Measurements from ENCODE around the gene COL4A6.

COL4A6 gene

DNA sequence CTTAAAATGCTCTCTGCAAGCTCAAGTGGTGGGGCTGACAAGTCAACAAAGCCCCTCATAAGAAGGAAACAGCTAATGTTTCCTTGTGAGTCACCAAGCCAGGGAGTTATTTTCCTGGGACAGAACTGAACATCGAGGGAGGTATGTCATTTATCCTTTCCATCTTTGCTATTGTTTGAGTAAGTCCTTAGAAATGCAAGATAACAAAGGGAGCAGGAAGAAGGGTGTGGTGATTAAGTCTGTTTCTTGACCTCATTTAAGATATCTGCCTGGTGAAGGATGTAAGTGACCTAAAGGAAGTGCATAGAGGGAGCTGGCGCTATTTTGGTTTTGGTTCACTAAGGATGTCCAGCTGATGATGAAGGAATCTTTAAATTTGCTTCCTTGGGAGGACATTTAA is 306.8 kb downstream of the COL4A6 start:
- TF ChIP-seq CSDC2 (CRISPR knock-in tag; IDR thresholded peaks at IDR 0.05) (no peak), TOX (CRISPR knock-in tag; IDR thresholded peaks at IDR 0.05; ENCODE audit: borderline replicate concordance) (no peak), PPARA (CRISPR knock-in tag; IDR thresholded peaks at IDR 0.05; ENCODE audit: borderline replicate concordance) (no peak), ISL1 (CRISPR knock-in tag; IDR thresholded peaks at IDR 0.05) (no peak), ZFP30 (CRISPR knock-in tag; IDR thresholded peaks at IDR 0.05) (no peak)
- TF ChIP-seq, protein P1, sequence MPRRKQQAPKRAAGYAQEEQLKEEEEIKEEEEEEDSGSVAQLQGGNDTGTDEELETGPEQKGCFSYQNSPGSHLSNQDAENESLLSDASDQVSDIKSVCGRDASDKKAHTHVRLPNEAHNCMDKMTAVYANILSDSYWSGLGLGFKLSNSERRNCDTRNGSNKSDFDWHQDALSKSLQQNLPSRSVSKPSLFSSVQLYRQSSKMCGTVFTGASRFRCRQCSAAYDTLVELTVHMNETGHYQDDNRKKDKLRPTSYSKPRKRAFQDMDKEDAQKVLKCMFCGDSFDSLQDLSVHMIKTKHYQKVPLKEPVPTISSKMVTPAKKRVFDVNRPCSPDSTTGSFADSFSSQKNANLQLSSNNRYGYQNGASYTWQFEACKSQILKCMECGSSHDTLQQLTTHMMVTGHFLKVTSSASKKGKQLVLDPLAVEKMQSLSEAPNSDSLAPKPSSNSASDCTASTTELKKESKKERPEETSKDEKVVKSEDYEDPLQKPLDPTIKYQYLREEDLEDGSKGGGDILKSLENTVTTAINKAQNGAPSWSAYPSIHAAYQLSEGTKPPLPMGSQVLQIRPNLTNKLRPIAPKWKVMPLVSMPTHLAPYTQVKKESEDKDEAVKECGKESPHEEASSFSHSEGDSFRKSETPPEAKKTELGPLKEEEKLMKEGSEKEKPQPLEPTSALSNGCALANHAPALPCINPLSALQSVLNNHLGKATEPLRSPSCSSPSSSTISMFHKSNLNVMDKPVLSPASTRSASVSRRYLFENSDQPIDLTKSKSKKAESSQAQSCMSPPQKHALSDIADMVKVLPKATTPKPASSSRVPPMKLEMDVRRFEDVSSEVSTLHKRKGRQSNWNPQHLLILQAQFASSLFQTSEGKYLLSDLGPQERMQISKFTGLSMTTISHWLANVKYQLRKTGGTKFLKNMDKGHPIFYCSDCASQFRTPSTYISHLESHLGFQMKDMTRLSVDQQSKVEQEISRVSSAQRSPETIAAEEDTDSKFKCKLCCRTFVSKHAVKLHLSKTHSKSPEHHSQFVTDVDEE (CRISPR knock-in tag; IDR thresholded peaks at IDR 0.05): no peak
- TF ChIP-seq, protein P2, sequence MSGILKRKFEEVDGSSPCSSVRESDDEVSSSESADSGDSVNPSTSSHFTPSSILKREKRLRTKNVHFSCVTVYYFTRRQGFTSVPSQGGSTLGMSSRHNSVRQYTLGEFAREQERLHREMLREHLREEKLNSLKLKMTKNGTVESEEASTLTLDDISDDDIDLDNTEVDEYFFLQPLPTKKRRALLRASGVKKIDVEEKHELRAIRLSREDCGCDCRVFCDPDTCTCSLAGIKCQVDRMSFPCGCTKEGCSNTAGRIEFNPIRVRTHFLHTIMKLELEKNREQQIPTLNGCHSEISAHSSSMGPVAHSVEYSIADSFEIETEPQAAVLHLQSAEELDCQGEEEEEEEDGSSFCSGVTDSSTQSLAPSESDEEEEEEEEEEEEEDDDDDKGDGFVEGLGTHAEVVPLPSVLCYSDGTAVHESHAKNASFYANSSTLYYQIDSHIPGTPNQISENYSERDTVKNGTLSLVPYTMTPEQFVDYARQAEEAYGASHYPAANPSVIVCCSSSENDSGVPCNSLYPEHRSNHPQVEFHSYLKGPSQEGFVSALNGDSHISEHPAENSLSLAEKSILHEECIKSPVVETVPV (CRISPR knock-in tag; IDR thresholded peaks at IDR 0.05): no peak
- TF ChIP-seq, protein P3, sequence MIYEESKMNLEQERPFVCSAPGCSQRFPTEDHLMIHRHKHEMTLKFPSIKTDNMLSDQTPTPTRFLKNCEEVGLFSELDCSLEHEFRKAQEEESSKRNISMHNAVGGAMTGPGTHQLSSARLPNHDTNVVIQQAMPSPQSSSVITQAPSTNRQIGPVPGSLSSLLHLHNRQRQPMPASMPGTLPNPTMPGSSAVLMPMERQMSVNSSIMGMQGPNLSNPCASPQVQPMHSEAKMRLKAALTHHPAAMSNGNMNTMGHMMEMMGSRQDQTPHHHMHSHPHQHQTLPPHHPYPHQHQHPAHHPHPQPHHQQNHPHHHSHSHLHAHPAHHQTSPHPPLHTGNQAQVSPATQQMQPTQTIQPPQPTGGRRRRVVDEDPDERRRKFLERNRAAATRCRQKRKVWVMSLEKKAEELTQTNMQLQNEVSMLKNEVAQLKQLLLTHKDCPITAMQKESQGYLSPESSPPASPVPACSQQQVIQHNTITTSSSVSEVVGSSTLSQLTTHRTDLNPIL (CRISPR knock-in tag; IDR thresholded peaks at IDR 0.05; ENCODE audit: low read depth): no peak
- no peak for ATAC-seq

DNA sequence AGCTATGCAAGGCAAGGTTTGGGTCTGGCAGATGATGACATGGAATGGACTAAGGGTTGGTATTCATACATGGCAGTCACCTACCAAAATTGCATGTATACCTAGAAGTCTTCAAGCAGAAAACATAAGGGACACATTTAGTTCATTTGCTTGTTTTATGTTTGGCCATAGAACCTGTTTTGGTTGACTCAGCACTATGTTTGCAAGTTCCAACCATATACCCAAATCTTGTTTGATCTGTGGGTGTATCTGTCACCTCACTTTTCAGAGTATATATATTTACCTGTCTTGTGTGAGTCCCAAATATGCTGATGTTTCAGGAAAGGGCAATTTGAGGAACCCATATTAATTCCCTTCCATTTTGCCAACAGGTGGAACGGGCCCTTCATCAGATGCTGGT is 307.3 kb downstream of the COL4A6 start:
- no peak for TF ChIP-seq ZNF8 (CRISPR knock-in tag; IDR thresholded peaks at IDR 0.05)
- TF ChIP-seq OSR1 (CRISPR knock-in tag; IDR thresholded peaks at IDR 0.05): no peak
- TF ChIP-seq, protein P2 (CRISPR knock-in tag; IDR thresholded peaks at IDR 0.05): no peak
- no peak for TF ChIP-seq BACH2 (CRISPR knock-in tag; IDR thresholded peaks at IDR 0.05; ENCODE audit: borderline replicate concordance)
- no peak for TF ChIP-seq SNAI2 (CRISPR knock-in tag; IDR thresholded peaks at IDR 0.05)
- TF ChIP-seq, protein P3 (CRISPR knock-in tag; IDR thresholded peaks at IDR 0.05; ENCODE audit: low read depth): no peak
- no peak for TF ChIP-seq ZFP30 (CRISPR knock-in tag; IDR thresholded peaks at IDR 0.05)
- no peak for TF ChIP-seq ISL1 (CRISPR knock-in tag; IDR thresholded peaks at IDR 0.05)
- TF ChIP-seq ARNTL (CRISPR knock-in tag; IDR thresholded peaks at IDR 0.05; ENCODE audit: borderline replicate concordance, low read depth): no peak
- no peak for TF ChIP-seq ZNF70 (CRISPR knock-in tag; IDR thresholded peaks at IDR 0.05)
- TF ChIP-seq, protein P1 (CRISPR knock-in tag; IDR thresholded peaks at IDR 0.05): no peak
- TF ChIP-seq CSDC2 (CRISPR knock-in tag; IDR thresholded peaks at IDR 0.05): no peak
- no peak for TF ChIP-seq GLIS3 (CRISPR knock-in tag; IDR thresholded peaks at IDR 0.05)
- TF ChIP-seq, protein P4, sequence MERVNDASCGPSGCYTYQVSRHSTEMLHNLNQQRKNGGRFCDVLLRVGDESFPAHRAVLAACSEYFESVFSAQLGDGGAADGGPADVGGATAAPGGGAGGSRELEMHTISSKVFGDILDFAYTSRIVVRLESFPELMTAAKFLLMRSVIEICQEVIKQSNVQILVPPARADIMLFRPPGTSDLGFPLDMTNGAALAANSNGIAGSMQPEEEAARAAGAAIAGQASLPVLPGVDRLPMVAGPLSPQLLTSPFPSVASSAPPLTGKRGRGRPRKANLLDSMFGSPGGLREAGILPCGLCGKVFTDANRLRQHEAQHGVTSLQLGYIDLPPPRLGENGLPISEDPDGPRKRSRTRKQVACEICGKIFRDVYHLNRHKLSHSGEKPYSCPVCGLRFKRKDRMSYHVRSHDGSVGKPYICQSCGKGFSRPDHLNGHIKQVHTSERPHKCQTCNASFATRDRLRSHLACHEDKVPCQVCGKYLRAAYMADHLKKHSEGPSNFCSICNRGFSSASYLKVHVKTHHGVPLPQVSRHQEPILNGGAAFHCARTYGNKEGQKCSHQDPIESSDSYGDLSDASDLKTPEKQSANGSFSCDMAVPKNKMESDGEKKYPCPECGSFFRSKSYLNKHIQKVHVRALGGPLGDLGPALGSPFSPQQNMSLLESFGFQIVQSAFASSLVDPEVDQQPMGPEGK (CRISPR knock-in tag; IDR thresholded peaks at IDR 0.05; ENCODE audit: borderline replicate concordance): no peak
- ATAC-seq: no peak
